IMR-90 (cell line): Measurements from ENCODE around the gene KRTAP5-6. TPM values are rescaled to one million over a fixed set of nuclear protein-coding genes. Genes with fewer than 3 reads are reported as not detected.
A peak's percentile ranks its signal among the peaks of the same experiment; 100 is the strongest.

ENCODE experiments used
- ATAC-seq: fragments of 200-7000 bp; cut with Tn5 transposase; 2 replicates; pipeline ENCODE4 v1.9.1; 2020; ENCODE audit warnings: low read depth, mild to moderate bottlenecking, moderate library complexity
- BruUV-seq: library from RNA; stranded (reverse); fragments of 400-500 nt; replicated peaks from 2 replicates; lab custom pipeline; 2021; lab: Mats Ljungman, UMichigan
- CTCF ChIA-PET: fragments of 300-600 bp; formaldehyde crosslinking; extraction: SDS; loops from one replicate; lab custom pipeline; 2021; ENCODE audit warnings: antibody characterized with exemption; lab: Yijun Ruan, JAX
- POLR2A ChIA-PET: fragments of 300-600 bp; sonication (Branson Sonifier 250); formaldehyde crosslinking; loops from one replicate; lab custom pipeline; 2022; ENCODE audit warnings: antibody characterized with exemption; ENCODE audit not compliant: unreplicated experiment; lab: Charles Lee
- DNase-seq: peaks from one replicate; pipeline ENCODE4 v3.0.0; 2013
- H2AFZ ChIP-seq: replicated peaks from 2 replicates; pipeline ENCODE3; 2013; ENCODE audit warnings: low read length, mild to moderate bottlenecking; ENCODE audit not compliant: poor library complexity
- H2AK5ac ChIP-seq: 2 replicates; pipeline ENCODE4 v1.6.1; 2013; ENCODE audit warnings: low read depth, low read length, inconsistent platforms
- H2AK9ac ChIP-seq: replicated peaks from 2 replicates; pipeline ENCODE3; 2013; ENCODE audit warnings: mild to moderate bottlenecking, low read depth, low read length, moderate library complexity; ENCODE audit not compliant: poor library complexity
- H2BK120ac ChIP-seq: 2 replicates; pipeline ENCODE4 v1.6.1; 2013; ENCODE audit warnings: low read depth, low read length, inconsistent platforms
- H2BK15ac ChIP-seq: 3 replicates; pipeline ENCODE4 v1.6.1; 2013; ENCODE audit warnings: low read depth, low read length, inconsistent platforms
- H2BK20ac ChIP-seq: 2 replicates; pipeline ENCODE4 v1.6.1; 2013; ENCODE audit warnings: low read depth, mild to moderate bottlenecking, inconsistent platforms, low read length, moderate library complexity
- H2BK5ac ChIP-seq: 2 replicates; pipeline ENCODE4 v1.6.1; 2013; ENCODE audit warnings: mild to moderate bottlenecking, low read depth, low read length, inconsistent platforms; ENCODE audit not compliant: poor library complexity, severe bottlenecking
- H3K14ac ChIP-seq: replicated peaks from 2 replicates; pipeline ENCODE4 v1.6.1; 2013; ENCODE audit warnings: low read depth, low read length, inconsistent platforms
- H3K18ac ChIP-seq: 2 replicates; pipeline ENCODE4 v1.6.1; 2013; ENCODE audit warnings: low read depth, low read length, control low read depth
- H3K23ac ChIP-seq: 2 replicates; pipeline ENCODE4 v1.6.1; 2013; ENCODE audit warnings: low read depth, low read length, inconsistent platforms
- H3K27ac ChIP-seq: 2 replicates; pipeline ENCODE4 v1.5.1; 2013; ENCODE audit warnings: mild to moderate bottlenecking, control low read depth, low read length; ENCODE audit not compliant: insufficient read depth
- H3K27me3 ChIP-seq: 2 replicates; pipeline ENCODE4 v1.6.1; 2013; ENCODE audit warnings: low read length; ENCODE audit not compliant: control insufficient read depth, insufficient read depth
- H3K36me3 ChIP-seq: 2 replicates; pipeline ENCODE4 v1.6.1; 2013; ENCODE audit warnings: low read length, mixed read lengths; ENCODE audit not compliant: control insufficient read depth, insufficient read depth
- H3K4ac ChIP-seq: 2 replicates; pipeline ENCODE4 v1.6.1; 2013; ENCODE audit warnings: low read depth, low read length, inconsistent platforms
- H3K4me1 ChIP-seq: 2 replicates; pipeline ENCODE4 v1.6.1; 2013; ENCODE audit warnings: low read length, mixed read lengths; ENCODE audit not compliant: control insufficient read depth, insufficient read depth
- H3K4me2 ChIP-seq: 2 replicates; pipeline ENCODE4 v1.6.1; 2013; ENCODE audit warnings: low read depth, mild to moderate bottlenecking, control low read depth, low read length, moderate library complexity
- H3K4me3 ChIP-seq: 2 replicates; pipeline ENCODE4 v1.5.1; 2013; ENCODE audit warnings: low read depth, mild to moderate bottlenecking, control low read depth, low read length, moderate library complexity; ENCODE audit not compliant: insufficient read depth
- H3K56ac ChIP-seq: 2 replicates; pipeline ENCODE4 v1.6.1; 2013; ENCODE audit warnings: low read length, inconsistent platforms; ENCODE audit not compliant: insufficient read depth; ENCODE audit errors: extremely low read depth
- H3K79me1 ChIP-seq, 2 experiments: 2 replicates each; pipeline ENCODE4 v1.6.1; 2013; ENCODE audit warnings: low read length in 2 of 2, inconsistent platforms in 1 of 2, low read depth in 1 of 2
- H3K9ac ChIP-seq: 2 replicates; pipeline ENCODE4 v1.6.1; 2013; ENCODE audit warnings: low read depth, low read length, control low read depth
- H3K9me1 ChIP-seq: 2 replicates; pipeline ENCODE4 v1.6.1; 2013; ENCODE audit warnings: low read length, inconsistent platforms; ENCODE audit not compliant: insufficient read depth
- H3K9me3 ChIP-seq: 2 replicates; pipeline ENCODE4 v1.6.1; 2013; ENCODE audit warnings: low read length; ENCODE audit not compliant: control insufficient read depth, insufficient read depth
- H4K20me1 ChIP-seq: 2 replicates; pipeline ENCODE4 v1.6.1; 2013; ENCODE audit warnings: low read length, inconsistent platforms; ENCODE audit not compliant: insufficient read depth
- H4K5ac ChIP-seq: 2 replicates; pipeline ENCODE4 v1.6.1; 2013; ENCODE audit warnings: mild to moderate bottlenecking, low read depth, low read length, control low read depth
- H4K8ac ChIP-seq, 2 experiments: 2 replicates each; pipeline ENCODE4 v1.6.1; 2013; ENCODE audit warnings: low read depth in 2 of 2, low read length in 2 of 2, control low read depth in 1 of 2, inconsistent platforms in 1 of 2
- H4K91ac ChIP-seq: 2 replicates; pipeline ENCODE4 v1.6.1; 2013; ENCODE audit warnings: low read depth, low read length, inconsistent platforms; ENCODE audit not compliant: insufficient read depth
- CHD1 ChIP-seq: IDR thresholded peaks from 2 replicates; pipeline ENCODE4 v1.6.1; 2012; ENCODE audit warnings: low read depth, low read length, improper control_type of control experiment
- FOS ChIP-seq: fragments of 150-350 bp; IDR thresholded peaks from 2 replicates; pipeline ENCODE4 v1.6.1; 2016; ENCODE audit warnings: low read depth, low read length
- MAFK ChIP-seq: IDR thresholded peaks from 2 replicates; pipeline ENCODE4 v1.6.1; 2012; ENCODE audit warnings: low read depth, low read length, improper control_type of control experiment
- MAZ ChIP-seq: IDR thresholded peaks from 2 replicates; pipeline ENCODE4 v1.6.1; 2012; ENCODE audit warnings: low read depth, mild to moderate bottlenecking, low read length, improper control_type of control experiment, moderate library complexity, borderline replicate concordance
- MXI1 ChIP-seq: IDR thresholded peaks from 2 replicates; pipeline ENCODE4 v1.6.1; 2012; ENCODE audit warnings: low read depth, mild to moderate bottlenecking, low read length, moderate library complexity, borderline replicate concordance
- POLR2A ChIP-seq: IDR thresholded peaks from 2 replicates; pipeline ENCODE4 v1.6.1; 2012; ENCODE audit warnings: mild to moderate bottlenecking, low read depth, low read length
- RAD21 ChIP-seq: IDR thresholded peaks from 2 replicates; pipeline ENCODE4 v1.6.1; 2012; ENCODE audit warnings: low read length, improper control_type of control experiment
- SMC3 ChIP-seq: fragments of 150-350 bp; IDR thresholded peaks from 2 replicates; pipeline ENCODE4 v1.6.1; 2016; ENCODE audit warnings: low read depth, mild to moderate bottlenecking, antibody characterized with exemption, low read length, moderate library complexity
- WGBS, 2 experiments: methylation state at CpG; one replicate each; pipeline versions ENCODE4 v1.1.5 to v1.1.7; 2013; ENCODE audit warnings: missing lambda C conversion rate in 2 of 2; ENCODE audit not compliant: insufficient read length in 1 of 2; ENCODE audit errors: extremely low coverage in 2 of 2; 5-methylcytosine and 5-hydroxymethylcytosine counted together
- dilution Hi-C: fragments of 300-500 bp; cut with HindIII; formaldehyde crosslinking; loops from one replicate; pipeline ENCODE4 v1.14.3; 2018; ENCODE audit warnings: low sequenced_read_pairs; ENCODE audit not compliant: unreplicated experiment
- in situ Hi-C: fragments of 300-500 bp; cut with MboI; formaldehyde crosslinking; loops from 3 replicates; pipeline ENCODE4 v1.14.3; 2019; ENCODE audit warnings: low sequenced_read_pairs, inconsistent platforms, mixed read lengths
- intact Hi-C: fragments of 100-400 bp; cut with micrococcal nuclease; formaldehyde crosslinking; loops from 2 replicates; pipeline ENCODE4 v1.10.0; 2022
- polyA plus RNA-seq, 3 experiments: library from polyadenylated mRNA; depleted of rRNA; stranded (reverse); fragments of >200 nt; gene quantifications; 2 replicates each; pipeline ENCODE4 v1.2.3, GENCODE V29; 2012; ENCODE audit warnings: low replicate concordance in 1 of 3
- total RNA-seq: library from RNA; depleted of rRNA; stranded (reverse); fragments of >200 nt; gene quantifications from 2 replicates; pipeline ENCODE4 v1.2.3, GENCODE V29; 2012
- TF ChIP-seq, protein P1 (sequence below): fragments of 150-350 bp; IDR thresholded peaks from 2 replicates; pipeline ENCODE4 v1.6.1; 2017; ENCODE audit warnings: mild to moderate bottlenecking, antibody characterized with exemption, low read length, low read depth

KRTAP5-6 gene
- total and polyA plus RNA-seq, 2 of the 4 experiments (the other 2 are of a cell fraction), result not detected

GRCh38 chr11:1654388-1655167, 42.4 kb upstream of the KRTAP5-6 start:
- H3K18ac ChIP-seq, result no peak overlapping the region
- intact Hi-C loops (loop anchor here (5.0 kb wide), 1 partner anchor 173 kb away; no protein-coding TSS in a partner anchor), dilution Hi-C loops (no loop called here), in situ Hi-C loops (no loop called here)
- no peaks in the 10 kb centered on the region for H3K9me3 ChIP-seq
- H3K27me3 ChIP-seq, result peaks cover 52% of the 10 kb centered on the region
- H3K23ac ChIP-seq, result no peak overlapping the region
- H3K79me1 ChIP-seq, result no peaks in the 10 kb centered on the region
- TF ChIP-seq, protein P1, sequence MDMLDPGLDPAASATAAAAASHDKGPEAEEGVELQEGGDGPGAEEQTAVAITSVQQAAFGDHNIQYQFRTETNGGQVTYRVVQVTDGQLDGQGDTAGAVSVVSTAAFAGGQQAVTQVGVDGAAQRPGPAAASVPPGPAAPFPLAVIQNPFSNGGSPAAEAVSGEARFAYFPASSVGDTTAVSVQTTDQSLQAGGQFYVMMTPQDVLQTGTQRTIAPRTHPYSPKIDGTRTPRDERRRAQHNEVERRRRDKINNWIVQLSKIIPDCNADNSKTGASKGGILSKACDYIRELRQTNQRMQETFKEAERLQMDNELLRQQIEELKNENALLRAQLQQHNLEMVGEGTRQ, result no peak
- TF ChIP-seq MXI1 (no peak), MAFK (no peak), POLR2A (no peak), MAZ (no peak), RAD21 (no peak), FOS (no peak), CHD1 (no peak), SMC3 (no peak)
- H3K56ac ChIP-seq, result no peak overlapping the region
- no peak overlapping the region for H3K4ac ChIP-seq
- ATAC-seq (peak; percentile 27; the same call in 1 of the 2 replicates), DNase-seq (no peak)
- no peaks in the 10 kb centered on the region for H3K36me3 ChIP-seq
- H3K4me2 ChIP-seq, result no peak overlapping the region
- WGBS, 2 experiments, result no CpG with 5 or more reads among the region's 21 CpGs
- H2BK5ac ChIP-seq, result no peak overlapping the region
- no peak overlapping the region for H3K14ac ChIP-seq
- H3K4me3 ChIP-seq, result no peak overlapping the region
- H3K9ac ChIP-seq, result no peak overlapping the region
- ChIA-PET CTCF (interaction anchor here (0.6 to 3.0 kb wide), 3 partner anchors 39 to 348 kb away, joined by 3 to 16 read pairs (median 3); no protein-coding TSS in a partner anchor), POLR2A (no interaction called here)
- H3K9me1 ChIP-seq, result no peaks in the 10 kb centered on the region
- H4K91ac ChIP-seq, result no peak overlapping the region
- H4K20me1 ChIP-seq, result no peaks in the 10 kb centered on the region
- no peak overlapping the region for H4K5ac ChIP-seq
- H2BK20ac ChIP-seq, result no peak overlapping the region
- H3K4me1 ChIP-seq, result no peaks in the 10 kb centered on the region; the same call in 1 of the 2 replicates
- no peak overlapping the region for H4K8ac ChIP-seq
- H2AFZ ChIP-seq, result no peak overlapping the region
- no peak overlapping the region for H2BK120ac ChIP-seq
- H3K27ac ChIP-seq, result no peak overlapping the region
- H2AK9ac ChIP-seq, result no peak overlapping the region
- no TSS peak for BruUV-seq
- no peak overlapping the region for H2AK5ac ChIP-seq
- H2BK15ac ChIP-seq, result no peak overlapping the region
